GM11168 (cell line): Measurements from ENCODE around the gene LRP2.
"Not testable (repeated sequence)": the region's sequence is repeated elsewhere in the genome, so short reads cannot be mapped to it uniquely, and the experiment has no call there.

Experiments used
- in situ Hi-C: fragments of 300-500 bp; cut with MboI; formaldehyde crosslinking; loops from one replicate; pipeline ENCODE4 v1.12.0; 2022; ENCODE audit warnings: low sequenced_read_pairs; ENCODE audit not compliant: unreplicated experiment

The LRP2 gene

DNA sequence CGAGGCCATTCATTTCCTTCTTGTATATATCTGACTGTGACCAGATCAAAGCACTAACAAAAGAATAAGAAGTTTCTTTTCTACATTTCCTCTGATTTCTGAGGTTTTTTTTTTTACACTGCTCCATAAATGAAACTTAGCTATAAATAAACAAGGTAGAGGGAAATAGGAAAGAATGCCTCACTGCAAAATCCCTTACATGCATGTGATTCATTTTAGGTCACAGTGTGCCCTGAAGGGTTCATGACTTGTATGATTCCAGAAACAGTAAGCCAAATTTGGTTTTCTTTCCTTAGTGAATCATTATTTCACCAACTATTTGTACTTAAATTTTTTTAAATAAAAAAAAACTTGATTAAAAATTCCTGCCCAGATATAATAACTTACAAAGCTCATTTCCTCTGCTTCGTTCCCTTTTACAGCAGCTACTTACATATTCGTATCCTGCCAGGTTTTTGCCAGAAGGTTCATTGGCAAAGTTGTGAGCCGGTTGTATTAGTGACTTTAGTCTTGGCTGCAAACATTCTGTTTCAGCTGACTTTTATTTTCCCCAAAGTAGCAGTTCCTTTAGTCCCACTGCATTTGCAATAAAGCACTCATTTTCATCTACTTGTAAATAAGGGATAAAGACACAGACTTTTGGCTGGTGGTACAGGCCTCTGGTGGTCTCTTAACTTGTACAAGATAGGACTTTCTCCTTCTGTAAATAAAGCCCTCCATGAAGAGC, 58.6 kb downstream of the LRP2 start:
- in situ Hi-C loops, result no loop called here

- in situ Hi-C loops, result no loop called here
Measured at GRCh38 chr2:169302364-169302763, 60.0 kb downstream of the LRP2 start.

DNA sequence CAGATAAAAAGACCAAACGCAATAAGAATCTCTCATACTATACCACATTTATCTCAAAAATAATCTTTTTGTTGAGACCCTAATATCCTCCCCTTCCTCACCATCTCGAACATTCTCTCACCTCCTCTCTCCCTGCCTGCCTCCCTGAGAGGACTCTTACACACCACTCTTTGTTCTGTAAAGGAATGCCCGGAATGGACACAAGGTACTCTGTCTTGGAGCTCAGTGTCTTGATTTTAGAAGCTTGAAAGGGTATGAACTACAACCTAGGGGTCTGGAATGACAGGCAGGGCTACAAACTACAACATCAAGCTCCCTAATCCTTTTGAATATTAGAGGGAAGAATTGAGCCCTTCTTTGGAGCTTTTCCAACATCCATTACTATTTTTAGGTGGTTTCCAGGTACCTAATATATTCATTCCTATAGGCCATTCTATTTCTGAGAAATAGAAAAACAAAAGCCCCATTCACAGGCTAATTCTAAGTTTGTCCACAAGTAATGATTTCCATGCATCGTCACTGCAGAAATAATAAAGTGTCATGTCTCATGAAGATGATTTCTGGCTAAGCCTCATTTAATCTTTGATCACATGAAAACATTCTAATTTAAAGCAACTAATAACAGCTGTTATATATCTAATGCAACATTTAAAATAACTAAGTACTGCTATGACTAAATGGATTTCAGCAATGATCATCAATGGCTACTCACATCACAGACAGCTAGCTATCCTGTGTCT, 60.6 kb downstream of the LRP2 start:
- in situ Hi-C loops, result no loop called here

- in situ Hi-C loops, result no loop called here
Measured at GRCh38 chr2:169300636-169301530, 61.5 kb downstream of the LRP2 start.

GRCh38 chr2:169298007-169298406, 64.3 kb downstream of the LRP2 start:
- in situ Hi-C loops, result no loop called here

- in situ Hi-C loops, result no loop called here
Measured at GRCh38 chr2:169294001-169294675, 68.2 kb downstream of the LRP2 start.

DNA sequence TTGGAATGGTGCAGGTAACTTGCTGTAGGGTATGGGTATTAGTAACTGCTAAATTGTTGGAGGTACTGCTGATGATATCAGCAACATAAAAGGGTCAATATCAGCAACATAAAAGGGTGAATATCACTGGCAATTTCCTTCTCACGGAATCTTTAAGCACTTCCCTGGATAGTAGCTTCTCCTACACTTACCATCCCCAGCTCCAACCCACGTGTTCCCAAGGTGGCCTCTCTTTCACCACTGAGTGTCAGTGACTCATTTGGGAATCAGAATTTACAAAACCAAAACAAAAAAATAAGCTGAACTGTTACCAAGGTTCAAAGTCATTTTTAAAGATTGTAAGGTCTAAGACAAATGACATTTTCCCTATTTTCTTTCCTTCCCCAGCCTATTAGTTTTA, 70.8 kb downstream of the LRP2 start:
- in situ Hi-C loops, result no loop called here

- in situ Hi-C loops, result no loop called here
Measured at GRCh38 chr2:169290433-169290832, 71.9 kb downstream of the LRP2 start.

GRCh38 chr2:169287666-169288065, 74.7 kb downstream of the LRP2 start:
- in situ Hi-C loops, result no loop called here

DNA sequence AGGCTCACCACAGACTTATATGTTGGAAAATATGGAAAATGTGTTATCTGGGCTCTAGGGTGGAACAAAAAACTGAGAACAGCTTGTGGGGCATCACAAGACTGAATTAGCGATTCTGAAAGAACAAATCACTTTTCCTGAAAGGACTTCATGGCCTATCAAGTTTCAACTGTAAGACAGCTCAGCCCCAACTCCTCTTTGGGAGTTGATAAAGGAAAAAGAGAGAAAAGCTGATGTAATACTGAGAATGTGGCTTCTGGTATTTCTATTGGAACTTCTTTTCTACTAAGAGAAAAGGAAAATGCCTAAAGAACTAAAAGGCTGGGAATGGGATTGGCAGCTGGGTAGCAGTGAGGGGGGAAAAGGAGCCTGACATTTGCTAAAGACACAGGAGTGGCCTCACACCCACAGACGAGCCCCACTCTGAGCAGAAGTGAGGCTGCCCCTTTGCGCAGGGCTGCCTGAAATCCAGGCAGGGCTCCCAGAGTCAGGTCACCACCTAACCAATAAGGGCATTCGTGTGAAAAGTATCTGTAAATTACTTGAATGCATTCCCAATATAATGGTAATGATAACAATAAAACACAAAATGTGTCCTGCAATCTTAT, 75.6 kb downstream of the LRP2 start:
- in situ Hi-C loops, result no loop called here

DNA sequence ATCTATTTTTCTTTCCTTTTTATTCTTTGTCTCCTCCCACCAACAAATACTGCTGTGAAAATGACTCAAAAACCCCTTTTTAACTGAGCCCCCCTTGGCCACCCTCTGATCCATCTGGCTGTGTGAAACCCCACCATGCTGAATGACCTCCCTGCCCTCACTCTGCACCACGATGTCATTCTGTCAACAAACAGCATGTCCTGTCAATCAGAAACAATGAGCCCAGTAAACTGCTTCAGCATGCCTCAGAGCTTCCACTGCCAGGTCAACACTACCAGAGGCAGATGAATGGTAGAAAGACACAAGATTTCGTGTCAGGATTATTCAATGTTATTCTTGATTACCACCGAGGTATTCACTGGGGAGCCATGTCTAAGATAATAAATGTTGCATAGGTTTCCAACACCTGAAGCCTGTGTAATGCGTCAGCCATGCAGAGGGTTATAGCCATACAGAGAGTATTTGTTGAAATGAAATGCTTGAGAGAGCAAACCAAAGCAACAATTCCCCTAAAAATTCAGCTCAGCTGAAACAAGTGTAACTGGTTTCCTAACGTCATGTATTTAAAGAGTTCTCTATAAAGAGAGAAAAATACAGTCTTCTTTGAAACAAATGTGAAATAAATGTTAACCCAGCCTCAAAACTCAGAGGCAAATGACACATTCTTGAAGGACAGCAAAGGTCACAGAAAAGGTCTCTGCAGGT, 76.7 kb downstream of the LRP2 start:
- in situ Hi-C loops, result no loop called here

GRCh38 chr2:169280502-169280901, 81.8 kb downstream of the LRP2 start:
- in situ Hi-C loops, result no loop called here

GRCh38 chr2:169275696-169276444, 86.5 kb downstream of the LRP2 start:
- in situ Hi-C loops, result no loop called here

DNA sequence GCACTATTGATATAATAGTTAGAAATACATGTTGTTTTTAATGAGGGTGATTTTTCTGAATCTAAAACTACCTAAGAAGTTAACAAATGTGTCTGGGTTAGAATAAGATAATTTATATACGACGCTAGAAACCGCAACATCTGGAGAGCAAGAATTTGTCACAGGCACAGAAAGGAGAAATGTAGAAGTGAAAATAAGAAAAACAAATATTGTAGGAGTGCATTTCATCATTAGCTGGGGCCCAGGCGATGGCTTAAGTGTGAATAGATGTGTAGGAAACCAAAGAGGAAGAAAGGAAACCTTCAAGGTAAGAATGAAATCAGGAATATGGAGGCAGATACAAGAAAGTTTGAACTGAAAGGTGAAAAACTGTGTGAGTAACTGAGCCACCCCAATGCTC, 90.3 kb downstream of the LRP2 start:
- in situ Hi-C loops, result no loop called here

DNA sequence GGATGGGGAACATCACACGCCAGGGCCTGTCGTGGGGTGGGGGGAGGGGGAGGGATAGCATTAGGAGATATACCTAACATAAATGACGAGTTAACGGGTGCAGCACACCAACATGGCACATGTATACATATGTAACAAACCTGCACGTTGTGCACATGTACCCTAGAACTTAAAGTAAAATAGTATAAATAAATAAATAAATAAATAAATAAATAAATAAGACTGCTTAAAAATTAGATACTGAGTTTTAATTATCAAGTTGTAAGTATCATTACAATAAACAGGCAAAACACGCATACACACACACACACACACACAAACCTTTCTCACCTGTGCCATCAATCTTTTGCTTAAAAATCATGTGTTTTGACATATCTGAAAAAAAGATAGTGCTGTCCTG, 91.8 kb downstream of the LRP2 start:
- in situ Hi-C loops, result not testable (repeated sequence)

DNA sequence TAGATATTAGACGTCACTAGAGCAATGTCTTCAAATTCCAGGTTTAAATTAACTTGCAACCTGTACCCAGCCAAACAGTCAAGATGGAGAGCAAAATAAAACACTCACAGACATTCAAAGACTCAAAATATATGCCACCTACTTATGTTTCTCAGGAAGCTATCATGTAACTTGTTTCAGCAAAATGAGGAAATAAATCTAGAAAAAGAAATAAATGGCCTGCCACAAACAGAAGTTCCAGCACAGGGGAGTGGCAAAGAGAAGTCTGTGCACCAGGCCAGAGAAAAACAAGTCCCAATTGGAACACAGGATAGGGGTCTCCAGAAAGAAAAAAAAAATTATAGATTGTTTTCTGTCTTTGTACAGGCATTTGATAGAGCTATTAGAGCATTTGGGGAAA, 96.7 kb downstream of the LRP2 start:
- in situ Hi-C loops, result no loop called here

GRCh38 chr2:169260846-169261642, 101.3 kb downstream of the LRP2 start:
- in situ Hi-C loops, result no loop called here

DNA sequence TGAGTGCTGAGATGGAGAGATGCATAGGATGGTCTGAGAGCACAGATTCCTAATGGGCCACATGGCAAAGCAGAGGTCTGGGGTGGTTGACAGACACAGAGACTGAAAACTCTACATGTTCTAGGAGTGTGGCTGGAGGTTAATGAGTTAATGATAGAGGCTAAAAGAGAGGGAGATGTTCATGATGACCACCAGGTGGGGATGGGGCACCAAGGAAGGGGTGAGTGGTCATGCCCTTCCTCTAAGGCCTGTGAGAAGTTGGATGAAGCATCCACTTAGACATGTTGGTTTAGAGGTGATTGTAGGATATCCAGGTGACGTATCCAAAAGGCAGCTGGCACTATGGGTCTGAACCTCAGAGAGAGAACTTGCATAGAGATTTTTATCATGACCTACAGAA, 102.1 kb downstream of the LRP2 start:
- in situ Hi-C loops, result no loop called here
